Amniotic stem cell (primary cell): ENCODE results near the gene ATG16L2.
"Not testable (repeated sequence)": the region's sequence is repeated elsewhere in the genome, so short reads cannot be mapped to it uniquely, and the experiment has no call there.

Experiments
- DNase-seq: peaks from one replicate; lab custom pipeline; 2025; lab: John Stamatoyannopoulos, UW

The ATG16L2 gene

GRCh38 chr11:72844356-72844755 lies 30.1 kb downstream of the ATG16L2 start:
- DNase-seq = no peak

- no peak for DNase-seq
Observed at GRCh38 chr11:72848846-72849466, 34.7 kb downstream of the ATG16L2 start.

- no peak for DNase-seq
Observed at GRCh38 chr11:72850832-72851231, 36.6 kb downstream of the ATG16L2 start.

GRCh38 chr11:72851726-72852125 lies 37.5 kb downstream of the ATG16L2 start:
- DNase-seq = no peak

- no peak for DNase-seq
Observed at GRCh38 chr11:72856065-72856464, 41.9 kb downstream of the ATG16L2 start.

- DNase-seq = no peak
Observed at GRCh38 chr11:72856551-72857345, 42.5 kb downstream of the ATG16L2 start.

GRCh38 chr11:72858267-72858666 lies 44.1 kb downstream of the ATG16L2 start:
- DNase-seq = not testable (repeated sequence)

GRCh38 chr11:72859126-72859525 lies 44.9 kb downstream of the ATG16L2 start:
- no peak for DNase-seq

- DNase-seq = no peak
Observed at GRCh38 chr11:72860010-72860409, 45.8 kb downstream of the ATG16L2 start.

GRCh38 chr11:72860592-72860991 lies 46.4 kb downstream of the ATG16L2 start:
- DNase-seq = no peak

GRCh38 chr11:72863091-72863490 lies 48.9 kb downstream of the ATG16L2 start:
- no peak for DNase-seq

- DNase-seq = no peak
Observed at GRCh38 chr11:72863916-72864315, 49.7 kb downstream of the ATG16L2 start.

- no peak for DNase-seq
Observed at GRCh38 chr11:72864702-72865655, 50.8 kb downstream of the ATG16L2 start.

GRCh38 chr11:72867970-72868369 lies 53.8 kb downstream of the ATG16L2 start:
- DNase-seq = no peak

- DNase-seq = no peak
Observed at GRCh38 chr11:72869831-72870230, 55.6 kb downstream of the ATG16L2 start.

GRCh38 chr11:72871119-72871518 lies 56.9 kb downstream of the ATG16L2 start:
- no peak for DNase-seq

GRCh38 chr11:72872012-72872411 lies 57.8 kb downstream of the ATG16L2 start:
- no peak for DNase-seq

GRCh38 chr11:72875736-72876135 lies 61.5 kb downstream of the ATG16L2 start:
- DNase-seq = no peak

GRCh38 chr11:72876147-72876546 lies 61.9 kb downstream of the ATG16L2 start:
- DNase-seq = no peak
